ENCODE measurements around the gene CCDC198.

Gene CCDC198, protein sequence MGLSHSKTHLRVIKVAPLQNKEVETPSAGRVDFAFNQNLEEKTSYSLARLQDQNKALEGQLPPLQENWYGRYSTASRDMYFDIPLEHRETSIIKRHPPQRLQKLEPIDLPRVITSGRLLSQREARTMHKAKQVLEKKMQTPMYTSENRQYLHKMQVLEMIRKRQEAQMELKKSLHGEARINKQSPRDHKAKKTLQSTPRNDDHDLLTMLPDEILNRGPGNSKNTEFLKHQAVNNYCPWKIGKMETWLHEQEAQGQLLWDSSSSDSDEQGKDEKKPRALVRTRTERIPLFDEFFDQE

DNA sequence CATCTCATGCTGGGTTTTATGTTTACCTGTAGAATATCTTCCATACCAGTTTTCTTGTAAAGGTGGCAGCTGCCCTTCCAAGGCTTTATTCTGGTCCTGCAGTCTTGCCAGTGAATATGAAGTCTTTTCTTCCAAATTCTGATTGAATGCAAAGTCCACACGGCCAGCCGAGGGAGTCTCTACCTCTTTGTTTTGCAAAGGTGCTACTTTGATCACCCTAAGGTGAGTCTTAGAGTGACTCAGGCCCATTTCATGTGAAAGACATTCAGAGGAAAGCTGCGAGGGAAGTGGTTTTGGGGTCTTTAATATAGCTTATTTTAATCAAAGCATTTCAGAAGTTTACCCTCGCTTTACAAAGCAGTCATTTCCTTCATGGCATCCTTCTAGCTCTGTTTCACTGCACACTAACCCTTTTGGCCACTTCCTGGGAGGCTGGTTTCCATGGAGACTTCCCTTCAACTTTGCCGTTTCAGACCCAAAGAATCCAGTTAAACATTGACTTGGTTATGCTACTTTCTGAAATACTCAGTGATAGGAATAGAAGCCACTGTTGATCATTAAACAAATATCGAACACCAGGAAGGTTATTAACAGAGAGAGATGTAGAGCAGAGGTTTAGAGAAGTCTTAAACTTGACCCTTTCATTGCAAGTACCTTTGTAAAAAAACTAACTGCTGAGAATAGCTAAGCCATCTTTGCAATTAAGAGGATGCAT lies at the start of gene CCDC198:
TSS of gene CCDC198 (minus strand) at position 391 of the 715 bp plus-strand sequence. CDS start at position 249, 142 bp downstream.
- no peak for DNase-seq (ENCODE audit: low read depth)

- peak; percentile 28 for DNase-seq (ENCODE audit: low read depth)
Measured at GRCh38 chr14:57533214-57533613, 39.6 kb upstream of the CCDC198 start.

DNA sequence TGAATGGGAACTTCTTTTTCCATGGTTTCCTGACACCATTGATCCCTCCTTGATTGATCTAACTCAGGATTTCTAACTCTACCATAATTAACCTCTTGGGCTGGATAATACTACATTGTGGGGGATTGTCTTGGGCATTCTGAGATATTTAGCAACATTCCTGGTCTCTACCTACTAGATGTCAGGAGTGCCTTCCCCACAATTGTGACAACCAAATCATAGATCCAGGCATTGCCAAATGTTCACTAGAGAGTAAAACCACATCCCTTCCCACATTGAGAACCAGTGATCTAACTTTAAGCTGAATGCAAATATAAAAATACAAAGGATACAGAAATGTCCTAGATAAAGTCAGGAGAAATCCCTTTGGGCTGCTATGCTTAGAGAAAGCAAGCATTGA lies 36.9 kb upstream of the CCDC198 start:
- DNase-seq (ENCODE audit: low read depth), result no peak

- DNase-seq (ENCODE audit: low read depth), result no peak
Measured at GRCh38 chr14:57526942-57527341, 33.3 kb upstream of the CCDC198 start.

DNA sequence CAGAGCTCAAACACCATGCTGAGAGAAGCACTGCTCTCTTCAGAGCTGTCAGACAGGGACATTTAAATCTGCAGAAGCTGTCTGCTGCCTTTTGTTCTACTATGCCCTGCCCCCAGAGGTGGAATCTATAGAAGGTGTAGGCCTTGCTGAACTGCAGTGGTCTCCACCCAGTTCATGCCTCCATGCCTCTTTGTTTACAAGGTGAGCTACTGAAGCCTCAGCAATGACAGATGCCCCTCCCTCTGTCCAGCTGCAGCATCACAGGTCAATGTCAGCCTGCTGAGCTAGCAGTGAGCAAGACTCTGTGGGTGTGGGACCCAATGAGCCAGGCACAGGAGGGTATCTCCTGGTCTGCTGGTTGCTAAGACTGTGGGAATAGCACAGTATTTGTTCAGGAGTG lies 25.4 kb upstream of the CCDC198 start:
- DNase-seq (ENCODE audit: low read depth), result no peak

GRCh38 chr14:57512220-57512619 lies 18.6 kb upstream of the CCDC198 start:
- DNase-seq (ENCODE audit: low read depth), result peak; percentile 24

- DNase-seq (ENCODE audit: low read depth), result no peak
Measured at GRCh38 chr14:57508756-57509155, 15.1 kb upstream of the CCDC198 start.

DNA sequence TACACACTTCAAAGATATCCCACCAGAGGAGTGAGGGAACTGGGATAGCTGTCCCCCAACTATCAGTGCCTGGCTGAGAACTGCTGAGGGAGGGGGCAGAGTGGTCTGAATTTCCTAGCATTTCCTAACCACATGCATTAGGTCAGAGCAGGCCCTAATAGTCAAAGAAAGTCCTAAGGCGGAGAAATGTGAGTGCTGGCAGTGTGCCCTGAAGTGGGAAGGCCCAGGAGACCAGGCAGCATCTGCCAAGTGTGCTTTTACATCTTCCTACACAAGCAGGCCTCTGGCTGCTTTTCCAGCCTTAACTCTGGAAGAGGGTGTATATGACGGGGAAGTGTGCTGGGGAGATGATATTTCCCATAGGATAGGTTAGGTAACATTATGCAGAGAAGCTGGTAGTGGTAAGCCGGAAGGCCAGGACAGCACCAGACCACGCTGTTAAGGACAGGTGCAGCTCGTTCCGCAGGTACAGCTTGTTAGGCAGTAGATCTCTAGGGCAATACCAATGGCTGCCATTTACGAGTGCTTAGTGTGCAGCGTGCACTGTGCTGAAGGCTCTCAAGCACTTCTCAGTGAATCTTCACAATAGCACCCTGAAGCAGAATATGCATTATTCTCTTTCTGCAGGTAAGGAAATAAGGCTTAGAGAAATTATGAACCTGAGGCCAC lies 9.1 kb upstream of the CCDC198 start:
- DNase-seq (ENCODE audit: low read depth), result peak; percentile 14

GRCh38 chr14:57501039-57501557 lies 7.4 kb upstream of the CCDC198 start:
- DNase-seq (ENCODE audit: low read depth), result no peak

GRCh38 chr14:57498659-57499058 lies 5.0 kb upstream of the CCDC198 start:
- DNase-seq (ENCODE audit: low read depth), result no peak

DNA sequence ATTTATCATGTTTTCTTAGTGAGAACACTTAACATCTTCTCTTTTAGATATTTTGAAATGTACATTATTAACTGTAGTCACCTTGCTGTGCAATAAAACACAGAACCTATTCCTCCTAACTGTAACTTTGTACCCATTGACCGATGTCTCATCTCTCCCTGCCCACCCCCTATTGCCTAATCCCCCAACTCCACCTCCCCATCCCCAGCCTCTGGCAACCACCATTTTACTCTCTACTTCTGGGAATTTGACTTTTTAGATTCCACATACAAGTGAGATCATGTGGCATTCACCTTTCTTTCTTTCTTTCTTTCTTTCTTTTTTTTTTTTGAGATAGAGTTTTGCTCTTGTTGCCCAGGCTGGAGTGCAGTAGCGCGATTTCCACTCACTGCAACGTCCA lies 4.4 kb upstream of the CCDC198 start:
- no peak for DNase-seq (ENCODE audit: low read depth)

- DNase-seq (ENCODE audit: low read depth), result no peak
Measured at GRCh38 chr14:57495416-57495815, 1.8 kb upstream of the CCDC198 start.

DNA sequence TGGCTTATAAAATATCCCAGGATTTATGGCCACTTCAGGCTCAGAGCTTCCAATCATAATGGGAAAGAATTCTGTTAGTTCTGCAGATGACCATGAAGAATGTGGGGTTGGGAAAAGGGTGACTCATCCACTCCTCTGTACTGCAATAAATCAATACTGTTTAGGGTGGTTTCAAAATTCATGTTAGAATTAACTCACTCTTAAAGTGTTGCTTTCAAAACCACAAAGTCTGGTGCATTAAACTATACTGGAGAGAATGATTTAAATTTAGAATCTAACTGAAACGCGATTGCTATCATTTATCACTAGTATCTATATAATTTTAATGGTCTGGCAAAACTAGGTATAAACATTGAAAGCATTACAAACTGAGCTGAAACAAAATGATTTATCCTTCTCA lies 798 bp downstream of the CCDC198 start:
- peak; percentile 62 for DNase-seq (ENCODE audit: low read depth)

DNA sequence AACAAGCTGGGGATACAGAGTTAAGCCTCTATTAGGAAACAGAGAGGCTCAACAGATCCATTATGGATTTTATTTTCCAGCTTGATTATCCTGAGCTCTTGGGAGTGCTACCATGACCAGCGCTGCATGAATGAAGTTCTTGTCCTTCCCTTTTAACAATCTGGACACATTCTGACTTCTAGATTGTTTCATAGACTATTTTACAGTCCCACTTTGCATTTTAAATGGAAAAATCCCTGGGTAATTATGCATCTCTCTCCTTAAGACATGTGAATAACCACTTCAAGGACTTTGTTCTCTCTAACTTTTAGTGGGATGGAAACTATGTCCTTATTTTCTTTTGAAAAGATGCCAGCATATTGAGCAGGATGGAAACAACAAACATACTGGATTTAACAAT lies 2.0 kb downstream of the CCDC198 start:
- DNase-seq (ENCODE audit: low read depth), result no peak

GRCh38 chr14:57487771-57488170 lies 5.9 kb downstream of the CCDC198 start:
- DNase-seq (ENCODE audit: low read depth), result peak; percentile 31

- DNase-seq (ENCODE audit: low read depth), result peak; percentile 45
Measured at GRCh38 chr14:57486767-57487379, 6.8 kb downstream of the CCDC198 start.

- DNase-seq (ENCODE audit: low read depth), result no peak
Measured at GRCh38 chr14:57485635-57486034, 8.0 kb downstream of the CCDC198 start.

GRCh38 chr14:57482120-57482519 lies 11.5 kb downstream of the CCDC198 start:
- no peak for DNase-seq (ENCODE audit: low read depth)

- DNase-seq (ENCODE audit: low read depth), result peak; percentile 9
Measured at GRCh38 chr14:57480051-57480450, 13.6 kb downstream of the CCDC198 start.

DNA sequence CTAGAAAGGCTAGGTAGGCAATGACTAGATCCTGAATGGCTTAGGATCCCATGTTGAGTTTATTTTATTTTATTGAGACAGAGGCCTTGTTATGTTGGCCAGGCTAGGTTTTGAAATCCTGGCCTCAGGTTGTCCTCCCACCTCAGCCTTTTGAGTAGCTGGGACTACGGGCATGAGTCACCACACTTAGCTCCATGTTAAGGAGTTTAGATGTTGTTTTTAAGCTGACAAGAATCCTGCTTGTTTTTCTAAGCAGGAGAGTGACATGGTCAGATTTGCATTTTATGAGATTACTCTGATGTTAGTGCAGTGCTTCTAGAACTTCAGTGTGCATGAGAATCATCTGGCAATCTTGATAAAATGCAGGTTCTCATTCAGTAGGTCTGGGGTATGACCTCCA lies 14.5 kb downstream of the CCDC198 start:
- DNase-seq (ENCODE audit: low read depth), result no peak

GRCh38 chr14:57478050-57478449 lies 15.6 kb downstream of the CCDC198 start:
- DNase-seq (ENCODE audit: low read depth), result no peak

GRCh38 chr14:57470909-57471308 lies 22.7 kb downstream of the CCDC198 start:
- DNase-seq (ENCODE audit: low read depth), result no peak
